Right atrium auricular region (tissue), 2 donors: ENCODE measurements around the gene SOWAHA. TPM values are rescaled to one million over a fixed set of nuclear protein-coding genes. Genes with fewer than 3 reads are reported as not detected.
A peak's percentile ranks its signal among the peaks of the same experiment; 100 is the strongest.

Experiments
- DNase-seq: peaks from one replicate; pipeline ENCODE4 v3.0.0-alpha.2; 2019; ENCODE audit warnings: low spot score
- H3K27ac ChIP-seq, 2 donors: fragments of 200-600 bp; sonication (generic); 1 replicate in 1 of 2; 2 replicates in 1 of 2; pipeline ENCODE4 v1.5.1; 2016 to 2019
- H3K27me3 ChIP-seq, 2 donors: fragments of 200-600 bp; sonication (generic); one replicate each; pipeline versions ENCODE4 v1.5.1 to v1.6.0; 2017 to 2019
- H3K36me3 ChIP-seq: fragments of 200-600 bp; sonication (generic); one replicate; pipeline ENCODE4 v1.5.1; 2016
- H3K4me1 ChIP-seq, 2 donors: fragments of 200-600 bp; sonication (generic); one replicate each; pipeline versions ENCODE4 v1.5.1 to v1.6.0; 2017 to 2019
- H3K4me3 ChIP-seq, 2 donors: fragments of 200-600 bp; sonication (generic); 1 replicate in 1 of 2; 2 replicates in 1 of 2; pipeline ENCODE4 v1.5.1; 2017 to 2019; ENCODE audit warnings: mild to moderate bottlenecking in 1 of 2, moderate library complexity in 1 of 2
- H3K9me3 ChIP-seq, 2 donors: fragments of 200-600 bp; sonication (generic); one replicate each; pipeline ENCODE4 v1.5.1; 2019
- CTCF ChIP-seq, 2 donors: fragments of 200-600 bp; sonication (generic); IDR thresholded peaks; one replicate each; pipeline ENCODE4 v1.5.1; 2019; ENCODE audit warnings: antibody characterized with exemption in 2 of 2
- total RNA-seq, 2 donors: library from RNA; depleted of rRNA; stranded (reverse); fragments of >200 nt; gene quantifications; one replicate each; pipeline ENCODE4 v1.1.0, GENCODE V29; 2016

Gene SOWAHA
- total RNA-seq, 2 donors from 2014 or later, result not detected

GRCh38 chr5:132775476-132775961, 37.6 kb upstream of the SOWAHA start:
- H3K4me1 ChIP-seq, result peaks cover 0 to 66% of the 10 kb centered on the region in 2 donors
- H3K4me3 ChIP-seq, result peak overlapping the region; percentile 55 to 83
- H3K36me3 ChIP-seq, result no peaks in the 10 kb centered on the region
- H3K27me3 ChIP-seq, result no peaks in the 10 kb centered on the region
- H3K9me3 ChIP-seq, result no peaks in the 10 kb centered on the region
- DNase-seq, result no peak
- TF ChIP-seq CTCF (IDR thresholded peaks at IDR 0.05), result no peak
- peak overlapping the region; percentile 66 to 77 for H3K27ac ChIP-seq

- Histone ChIP-seq H3K4me3 (peak overlapping the region; percentile 55 to 83), H3K9me3 (no peaks in the 10 kb centered on the region), H3K4me1 (peaks cover 0 to 58% of the 10 kb centered on the region in 2 donors), H3K27ac (peak overlapping the region; percentile 66 to 77), H3K27me3 (no peaks in the 10 kb centered on the region), H3K36me3 (no peaks in the 10 kb centered on the region)
- DNase-seq, result no peak
- TF ChIP-seq CTCF (IDR thresholded peaks at IDR 0.05), result no peak
Measured at GRCh38 chr5:132776131-132776937, 36.8 kb upstream of the SOWAHA start.

- Histone ChIP-seq H3K36me3 (no peaks in the 10 kb centered on the region), H3K4me3 (peak overlapping the region; percentile 55 to 83), H3K27ac (peak overlapping the region; percentile 66 to 77), H3K4me1 (peaks cover 0 to 52% of the 10 kb centered on the region in 2 donors), H3K27me3 (no peaks in the 10 kb centered on the region), H3K9me3 (no peaks in the 10 kb centered on the region)
- no peak for DNase-seq
- no peak for TF ChIP-seq CTCF (IDR thresholded peaks at IDR 0.05)
Measured at GRCh38 chr5:132776938-132777208, 36.2 kb upstream of the SOWAHA start.

DNA sequence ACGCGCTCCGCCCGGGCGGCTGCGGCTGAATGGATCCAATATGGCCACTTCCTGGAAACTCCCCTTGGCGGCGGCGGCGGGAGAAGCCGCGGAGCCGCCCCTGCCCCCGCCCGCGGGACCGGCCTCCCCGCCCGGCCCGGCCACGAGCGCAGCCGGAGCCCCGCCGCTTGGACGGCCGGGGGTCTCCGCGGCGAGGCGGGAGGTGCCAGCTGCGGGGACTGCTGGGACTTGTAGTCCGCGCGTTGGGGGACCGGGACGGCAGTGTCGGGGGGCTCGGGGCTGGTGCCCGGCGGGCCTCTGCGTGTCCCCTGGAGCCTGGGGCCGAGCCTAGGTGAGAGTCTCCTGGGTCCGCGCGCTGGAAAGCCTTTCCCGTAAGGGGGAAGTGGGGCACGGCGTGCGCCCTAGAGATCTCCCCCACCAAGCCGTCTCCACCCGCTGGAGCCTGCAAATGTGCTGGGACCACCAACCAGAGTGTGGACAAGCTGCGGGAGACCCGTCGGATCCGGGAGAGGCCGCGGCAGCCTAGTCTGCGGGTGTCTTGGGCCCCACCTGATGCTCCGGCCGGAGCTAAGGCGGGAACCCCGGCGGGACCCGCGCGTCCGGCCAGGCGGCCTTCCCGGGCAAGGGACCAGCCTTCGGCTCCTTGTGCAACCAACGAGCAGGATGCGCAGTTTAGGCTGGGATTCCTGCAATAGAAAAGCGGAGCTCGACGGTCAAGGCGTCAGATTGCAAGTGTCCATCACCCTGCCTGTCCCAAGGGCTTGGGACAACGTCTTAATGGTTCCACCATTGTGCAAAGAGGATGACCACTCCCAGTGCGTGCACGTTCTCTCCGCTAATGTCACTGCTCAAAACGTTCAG, 35.7 kb upstream of the SOWAHA start, which contains the start of gene SEPTIN8:
Gene SEPTIN8, minus strand, starts transcription at position 31 of the 861 bp plus-strand sequence. CDS start 102 bp downstream, outside the sequence.
- peak within 1 kb of the TSS; percentile 55 to 83 for H3K4me3 ChIP-seq
- H3K27me3 ChIP-seq, result no peaks in the 10 kb centered on the region
- H3K36me3 ChIP-seq, result no peaks in the 10 kb centered on the region
- no peak for TF ChIP-seq CTCF (IDR thresholded peaks at IDR 0.05)
- DNase-seq, result peak; percentile 73
- peak within 1 kb of the TSS; percentile 66 to 77 for H3K27ac ChIP-seq
- H3K4me1 ChIP-seq, result peaks cover 0 to 47% of the 10 kb centered on the region in 2 donors
- no peaks in the 10 kb centered on the region for H3K9me3 ChIP-seq

- DNase-seq, result no peak
- Histone ChIP-seq H3K4me3 (peak overlapping the region in 1 of 2 donors; percentile 83), H3K27me3 (no peaks in the 10 kb centered on the region), H3K27ac (peak overlapping the region; percentile 66 to 77), H3K4me1 (peaks cover 0 to 40% of the 10 kb centered on the region in 2 donors), H3K36me3 (no peaks in the 10 kb centered on the region), H3K9me3 (no peaks in the 10 kb centered on the region)
- TF ChIP-seq CTCF (IDR thresholded peaks at IDR 0.05), result no peak
Measured at GRCh38 chr5:132778129-132778528, 35.0 kb upstream of the SOWAHA start.
